ENCODE data around the gene SEM1.
"Not testable (repeated sequence)": the region's sequence is repeated elsewhere in the genome, so short reads cannot be mapped to it uniquely, and the experiment has no call there.

Gene SEM1

GRCh38 chr7:96709381-96710228 lies at the start of gene SEM1:
Gene SEM1 (minus strand): TSS chr7:96709846. CDS start chr7:96709763, 83 bp downstream.
- peak; percentile 88 for DNase-seq

- DNase-seq = not testable (repeated sequence)
These were observed 48.2 kb upstream of the SEM1 start for GRCh38 chr7:96757880-96758279.

- no peak for DNase-seq
These were observed 37.8 kb upstream of the SEM1 start for GRCh38 chr7:96747418-96747940.

GRCh38 chr7:96740130-96740529 lies 30.5 kb upstream of the SEM1 start:
- DNase-seq = no peak

GRCh38 chr7:96739609-96740008 lies 30.0 kb upstream of the SEM1 start:
- DNase-seq = no peak

- DNase-seq = no peak
These were observed 29.5 kb upstream of the SEM1 start for GRCh38 chr7:96739167-96739566.

GRCh38 chr7:96738705-96739104 lies 29.1 kb upstream of the SEM1 start:
- DNase-seq = no peak

- no peak for DNase-seq
These were observed 28.0 kb upstream of the SEM1 start for GRCh38 chr7:96737545-96738050.

- no peak for DNase-seq
These were observed 24.7 kb upstream of the SEM1 start for GRCh38 chr7:96734343-96734742.

- DNase-seq = no peak
These were observed 20.2 kb upstream of the SEM1 start for GRCh38 chr7:96729820-96730219.

- DNase-seq = no peak
These were observed 18.5 kb upstream of the SEM1 start for GRCh38 chr7:96728139-96728538.

GRCh38 chr7:96727534-96728088 lies 18.0 kb upstream of the SEM1 start:
- DNase-seq = no peak

- no peak for DNase-seq
These were observed 14.0 kb upstream of the SEM1 start for GRCh38 chr7:96723622-96724021.

- not testable (repeated sequence) for DNase-seq
These were observed 13.3 kb upstream of the SEM1 start for GRCh38 chr7:96722928-96723327.

GRCh38 chr7:96720843-96721242 lies 11.2 kb upstream of the SEM1 start:
- no peak for DNase-seq

GRCh38 chr7:96719164-96719563 lies 9.5 kb upstream of the SEM1 start:
- DNase-seq = peak; percentile 75

- no peak for DNase-seq
These were observed 8.7 kb upstream of the SEM1 start for GRCh38 chr7:96718107-96719003.

- no peak for DNase-seq
These were observed 3.4 kb upstream of the SEM1 start for GRCh38 chr7:96713037-96713436.

- DNase-seq = no peak
These were observed 898 bp upstream of the SEM1 start for GRCh38 chr7:96710544-96710943.

- no peak for DNase-seq
These were observed 774 bp downstream of the SEM1 start for GRCh38 chr7:96708872-96709271.

- DNase-seq = no peak
These were observed 1.5 kb downstream of the SEM1 start for GRCh38 chr7:96707901-96708774.

GRCh38 chr7:96701258-96701657 lies 8.4 kb downstream of the SEM1 start:
- no peak for DNase-seq

All from NCI-H2171 (cell line).